ENCODE results near the gene RBMS3. TPM values are rescaled to one million over a fixed set of nuclear protein-coding genes. Genes with fewer than 3 reads are reported as not detected.
A peak's percentile ranks its signal among the peaks of the same experiment; 100 is the strongest.

Gene RBMS3
- total and polyA plus RNA-seq, 4 donors, result 26.8 to 203 (median 94.8) TPM

- Histone ChIP-seq H3K9me3 (ENCODE audit: control insufficient read depth, low read length) (no peaks in the 10 kb centered on the region), H3K36me3 (ENCODE audit: control insufficient read depth in 1 of 2, insufficient read depth in 2 of 2, low read length in 1 of 2) (no peaks in the 10 kb centered on the region), H3K4me1 (ENCODE audit: control insufficient read depth in 1 of 2, insufficient read depth in 2 of 2, low read length in 2 of 2) (peaks cover under 1 to 20% of the 10 kb centered on the region in 2 donors), H3K27ac (ENCODE audit: low read depth in 1 of 2, low read length in 2 of 2) (no peak overlapping the region), H3K27me3 (ENCODE audit: control insufficient read depth in 1 of 2, insufficient read depth in 2 of 2, low read length in 1 of 2) (no peaks in the 10 kb centered on the region), H3K4me3 (ENCODE audit: low read length in 2 of 2) (no peak overlapping the region)
- WGBS, 2 donors, result 0 to 9% methylated on average over 2 of the region's 2 CpGs
- ATAC-seq (ENCODE audit: low FRiP score), result no peak
- DNase-seq, result no peak
- intact Hi-C loops (cut with DNase I), result no loop called here
These were observed 465.4 kb downstream of the RBMS3 start for GRCh38 chr3:29746163-29746760.

- DNase-seq (no peak), ATAC-seq (ENCODE audit: low FRiP score) (no peak)
- Histone ChIP-seq H3K9me3 (ENCODE audit: control insufficient read depth, low read length) (no peaks in the 10 kb centered on the region), H3K4me3 (ENCODE audit: low read length in 2 of 2) (no peak overlapping the region), H3K27me3 (ENCODE audit: control insufficient read depth in 1 of 2, insufficient read depth in 2 of 2, low read length in 1 of 2) (no peaks in the 10 kb centered on the region), H3K4me1 (ENCODE audit: control insufficient read depth in 1 of 2, insufficient read depth in 2 of 2, low read length in 2 of 2) (peaks cover 3 to 20% of the 10 kb centered on the region in 2 donors), H3K27ac (ENCODE audit: low read depth in 1 of 2, low read length in 2 of 2) (no peak overlapping the region), H3K36me3 (ENCODE audit: control insufficient read depth in 1 of 2, insufficient read depth in 2 of 2, low read length in 1 of 2) (no peaks in the 10 kb centered on the region)
- intact Hi-C loops (cut with DNase I), result no loop called here
These were observed 467.1 kb downstream of the RBMS3 start for GRCh38 chr3:29747991-29748390.

GRCh38 chr3:29751647-29752314 is 470.9 kb downstream of the RBMS3 start:
- DNase-seq (no peak), ATAC-seq (ENCODE audit: low FRiP score) (no peak)
- H3K27ac ChIP-seq (ENCODE audit: low read depth in 1 of 2, low read length in 2 of 2), result peak overlapping the region in 1 of 2 donors; percentile 39
- no peak overlapping the region for H3K4me3 ChIP-seq (ENCODE audit: low read length in 2 of 2)
- no peaks in the 10 kb centered on the region for H3K36me3 ChIP-seq (ENCODE audit: control insufficient read depth in 1 of 2, insufficient read depth in 2 of 2, low read length in 1 of 2)
- peaks cover 3 to 11% of the 10 kb centered on the region in 2 donors for H3K4me1 ChIP-seq (ENCODE audit: control insufficient read depth in 1 of 2, insufficient read depth in 2 of 2, low read length in 2 of 2)
- WGBS, 2 donors, result 78 to 81% methylated on average over 9 of the region's 9 CpGs
- intact Hi-C loops (cut with DNase I), result no loop called here
- no peaks in the 10 kb centered on the region for H3K27me3 ChIP-seq (ENCODE audit: control insufficient read depth in 1 of 2, insufficient read depth in 2 of 2, low read length in 1 of 2)
- no peaks in the 10 kb centered on the region for H3K9me3 ChIP-seq (ENCODE audit: control insufficient read depth, low read length)

- peaks cover 9 to 11% of the 10 kb centered on the region in 2 donors for H3K4me1 ChIP-seq (ENCODE audit: control insufficient read depth in 1 of 2, insufficient read depth in 2 of 2, low read length in 2 of 2)
- DNase-seq, result no peak
- H3K27ac ChIP-seq (ENCODE audit: low read depth in 1 of 2, low read length in 2 of 2), result no peak overlapping the region
- H3K36me3 ChIP-seq (ENCODE audit: control insufficient read depth in 1 of 2, insufficient read depth in 2 of 2, low read length in 1 of 2), result no peaks in the 10 kb centered on the region
- 94 to 98% methylated on average over 1 of the region's 1 CpG for WGBS, 2 donors
- intact Hi-C loops (cut with DNase I), result no loop called here
- H3K27me3 ChIP-seq (ENCODE audit: control insufficient read depth in 1 of 2, insufficient read depth in 2 of 2, low read length in 1 of 2), result no peaks in the 10 kb centered on the region
- H3K9me3 ChIP-seq (ENCODE audit: control insufficient read depth, low read length), result no peaks in the 10 kb centered on the region
- ATAC-seq (ENCODE audit: low FRiP score), result no peak
- H3K4me3 ChIP-seq (ENCODE audit: low read length in 2 of 2), result no peak overlapping the region
These were observed 473.5 kb downstream of the RBMS3 start for GRCh38 chr3:29754346-29754745.

- Histone ChIP-seq H3K36me3 (ENCODE audit: control insufficient read depth in 1 of 2, insufficient read depth in 2 of 2, low read length in 1 of 2) (no peaks in the 10 kb centered on the region), H3K4me1 (ENCODE audit: control insufficient read depth in 1 of 2, insufficient read depth in 2 of 2, low read length in 2 of 2) (peaks cover 9 to 17% of the 10 kb centered on the region in 2 donors), H3K27me3 (ENCODE audit: control insufficient read depth in 1 of 2, insufficient read depth in 2 of 2, low read length in 1 of 2) (no peaks in the 10 kb centered on the region), H3K4me3 (ENCODE audit: low read length in 2 of 2) (no peak overlapping the region), H3K27ac (ENCODE audit: low read depth in 1 of 2, low read length in 2 of 2) (peak overlapping the region in 1 of 2 donors; percentile 57), H3K9me3 (ENCODE audit: control insufficient read depth, low read length) (no peaks in the 10 kb centered on the region)
- WGBS, 2 donors, result 43 to 48% methylated on average over 1 of the region's 1 CpG
- intact Hi-C loops (cut with DNase I), result loop anchor here in 1 of 2 donors (5.0 kb wide), 1 partner anchor 228 kb away; no protein-coding TSS in a partner anchor
- DNase-seq (no peak), ATAC-seq (ENCODE audit: low FRiP score) (no peak)
These were observed 474.5 kb downstream of the RBMS3 start for GRCh38 chr3:29755416-29755815.

- intact Hi-C loops (cut with DNase I), result loop anchor here in 1 of 2 donors (5.0 kb wide), 1 partner anchor 230 kb away; no protein-coding TSS in a partner anchor
- Histone ChIP-seq H3K27ac (ENCODE audit: low read depth in 1 of 2, low read length in 2 of 2) (peak overlapping the region in 1 of 2 donors; percentile 12), H3K4me1 (ENCODE audit: control insufficient read depth in 1 of 2, insufficient read depth in 2 of 2, low read length in 2 of 2) (peaks cover 6 to 17% of the 10 kb centered on the region in 2 donors), H3K9me3 (ENCODE audit: control insufficient read depth, low read length) (no peaks in the 10 kb centered on the region), H3K27me3 (ENCODE audit: control insufficient read depth in 1 of 2, insufficient read depth in 2 of 2, low read length in 1 of 2) (no peaks in the 10 kb centered on the region), H3K36me3 (ENCODE audit: control insufficient read depth in 1 of 2, insufficient read depth in 2 of 2, low read length in 1 of 2) (no peaks in the 10 kb centered on the region), H3K4me3 (ENCODE audit: low read length in 2 of 2) (no peak overlapping the region)
- WGBS, 2 donors, result 11 to 27% methylated on average over 1 of the region's 1 CpG
- ATAC-seq (ENCODE audit: low FRiP score) (no peak), DNase-seq (no peak)
These were observed 476.3 kb downstream of the RBMS3 start for GRCh38 chr3:29757054-29757777.

GRCh38 chr3:29758108-29758433 is 477.2 kb downstream of the RBMS3 start:
- H3K36me3 ChIP-seq (ENCODE audit: control insufficient read depth in 1 of 2, insufficient read depth in 2 of 2, low read length in 1 of 2), result no peaks in the 10 kb centered on the region
- H3K27me3 ChIP-seq (ENCODE audit: control insufficient read depth in 1 of 2, insufficient read depth in 2 of 2, low read length in 1 of 2), result no peaks in the 10 kb centered on the region
- ATAC-seq (ENCODE audit: low FRiP score) (peak; percentile 12), DNase-seq (no peak)
- H3K4me1 ChIP-seq (ENCODE audit: control insufficient read depth in 1 of 2, insufficient read depth in 2 of 2, low read length in 2 of 2), result peaks cover 6 to 17% of the 10 kb centered on the region in 2 donors
- H3K9me3 ChIP-seq (ENCODE audit: control insufficient read depth, low read length), result no peaks in the 10 kb centered on the region
- H3K4me3 ChIP-seq (ENCODE audit: low read length in 2 of 2), result no peak overlapping the region
- peak overlapping the region; percentile 68 to 96 for H3K27ac ChIP-seq (ENCODE audit: low read depth in 1 of 2, low read length in 2 of 2)
- intact Hi-C loops (cut with DNase I), result loop anchor here in 1 of 2 donors (2.0 to 5.0 kb wide), 2 partner anchors 231 to 475 kb away; no protein-coding TSS in a partner anchor

GRCh38 chr3:29758434-29759322 is 477.8 kb downstream of the RBMS3 start:
- intact Hi-C loops (cut with DNase I), result loop anchor here in 1 of 2 donors (2.0 to 5.0 kb wide), 2 partner anchors 231 to 476 kb away; no protein-coding TSS in a partner anchor

More at GRCh38 chr3:29758434-29759322, 477.8 kb downstream of the RBMS3 start:
- H3K36me3 ChIP-seq (ENCODE audit: control insufficient read depth in 1 of 2, insufficient read depth in 2 of 2, low read length in 1 of 2), result no peaks in the 10 kb centered on the region
- H3K4me1 ChIP-seq (ENCODE audit: control insufficient read depth in 1 of 2, insufficient read depth in 2 of 2, low read length in 2 of 2), result peaks cover 6 to 20% of the 10 kb centered on the region in 2 donors
- ATAC-seq (ENCODE audit: low FRiP score), result peak; percentile 81
- 3 to 6% methylated on average over 7 of the region's 7 CpGs for WGBS, 2 donors
- no peaks in the 10 kb centered on the region for H3K27me3 ChIP-seq (ENCODE audit: control insufficient read depth in 1 of 2, insufficient read depth in 2 of 2, low read length in 1 of 2)
- DNase-seq, result no peak
- H3K4me3 ChIP-seq (ENCODE audit: low read length in 2 of 2), result peak overlapping the region in 1 of 2 donors; percentile 41
- H3K9me3 ChIP-seq (ENCODE audit: control insufficient read depth, low read length), result no peaks in the 10 kb centered on the region
- H3K27ac ChIP-seq (ENCODE audit: low read depth in 1 of 2, low read length in 2 of 2), result peak overlapping the region in 1 of 2 donors; percentile 96
